Kidney epithelial cell (primary cell): ENCODE results near the gene USP44. TPM values are rescaled to one million over a fixed set of nuclear protein-coding genes. Genes with fewer than 3 reads are reported as not detected.

Experiments
- DNase-seq: peaks from one replicate; pipeline ENCODE4 v3.0.0-alpha.2; 2010; ENCODE audit warnings: low read depth
- H3K27me3 ChIP-seq: 2 replicates; pipeline ENCODE4 v1.6.0; 2011; ENCODE audit warnings: low read length; ENCODE audit not compliant: control insufficient read depth, insufficient read depth
- H3K36me3 ChIP-seq: 2 replicates; pipeline ENCODE4 v1.5.1; 2011; ENCODE audit warnings: low read length; ENCODE audit not compliant: control insufficient read depth, insufficient read depth
- H3K4me3 ChIP-seq: 2 replicates; pipeline ENCODE4 v1.5.1; 2011; ENCODE audit warnings: low read depth, mild to moderate bottlenecking, control low read depth, low read length
- total RNA-seq: library from RNA; depleted of rRNA; stranded (reverse); fragments of >200 nt; gene quantifications from 2 replicates; pipeline ENCODE4 v1.2.3, GENCODE V29; 2015
- TF ChIP-seq, protein P1 (sequence below): IDR thresholded peaks from 2 replicates; pipeline ENCODE4 v1.5.1; 2011; ENCODE audit warnings: mild to moderate bottlenecking, moderate library complexity, low read length, control low read depth, inconsistent platforms; ENCODE audit not compliant: insufficient read depth, poor library complexity, severe bottlenecking

The USP44 gene
- total RNA-seq, 1 donor from 2014 or later, result 1.3 TPM

DNA sequence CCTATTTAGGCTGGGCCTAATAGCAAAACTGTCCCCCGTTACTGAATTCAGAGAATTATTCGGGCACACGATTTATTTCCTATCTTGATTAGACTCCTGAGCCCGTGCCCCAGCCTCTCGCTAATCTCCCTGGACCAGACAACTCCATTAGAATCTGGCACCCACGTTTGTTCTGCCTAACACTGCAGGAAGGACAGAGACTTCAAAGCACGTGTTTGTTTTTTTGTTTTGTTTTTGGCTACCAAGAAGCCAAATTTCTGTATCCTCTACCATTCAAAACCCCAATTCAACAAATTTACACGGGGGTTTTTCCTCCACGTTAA lies 4.8 kb downstream of the USP44 start:
- H3K27me3 ChIP-seq, result peaks cover 6% of the 10 kb centered on the region

DNA sequence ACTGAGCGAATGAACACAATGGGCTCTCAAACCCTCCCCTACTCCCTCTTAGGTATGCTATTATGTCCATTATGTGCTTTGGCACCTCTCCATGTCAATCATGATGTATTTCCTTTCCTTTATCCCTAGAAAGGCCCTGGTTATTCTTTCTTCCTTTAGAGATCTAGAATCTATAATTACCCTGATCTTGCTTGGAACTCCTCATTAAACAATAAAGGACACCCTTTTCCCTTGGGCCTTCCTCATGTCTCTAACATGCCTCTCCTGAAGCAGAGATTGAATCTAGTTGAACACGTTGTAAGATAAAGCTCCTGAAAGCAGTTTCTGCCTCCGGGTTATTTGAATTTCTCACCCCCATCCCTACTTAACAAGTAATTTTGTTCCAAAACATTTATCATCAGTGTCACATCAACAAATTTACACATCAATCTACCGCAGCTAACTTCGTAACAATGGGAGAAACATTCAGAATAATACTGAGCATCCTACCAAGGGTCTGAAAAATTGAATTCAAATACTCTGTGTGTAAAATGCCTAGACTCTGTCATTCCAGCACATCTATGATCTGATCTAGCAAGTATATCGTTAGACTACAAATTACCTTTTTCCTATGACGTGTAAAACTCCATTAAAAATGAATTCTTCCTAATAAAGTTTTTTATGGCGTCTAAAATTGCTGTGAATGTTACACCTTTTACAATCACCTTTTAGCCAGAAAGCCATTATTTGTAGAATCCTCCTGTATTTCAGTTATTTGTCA lies 5.4 kb downstream of the USP44 start:
- H3K27me3 ChIP-seq, result peaks cover 6% of the 10 kb centered on the region
- no peaks in the 10 kb centered on the region for H3K36me3 ChIP-seq
- no peak for DNase-seq
- H3K4me3 ChIP-seq, result no peak overlapping the region
- TF ChIP-seq, protein P1, sequence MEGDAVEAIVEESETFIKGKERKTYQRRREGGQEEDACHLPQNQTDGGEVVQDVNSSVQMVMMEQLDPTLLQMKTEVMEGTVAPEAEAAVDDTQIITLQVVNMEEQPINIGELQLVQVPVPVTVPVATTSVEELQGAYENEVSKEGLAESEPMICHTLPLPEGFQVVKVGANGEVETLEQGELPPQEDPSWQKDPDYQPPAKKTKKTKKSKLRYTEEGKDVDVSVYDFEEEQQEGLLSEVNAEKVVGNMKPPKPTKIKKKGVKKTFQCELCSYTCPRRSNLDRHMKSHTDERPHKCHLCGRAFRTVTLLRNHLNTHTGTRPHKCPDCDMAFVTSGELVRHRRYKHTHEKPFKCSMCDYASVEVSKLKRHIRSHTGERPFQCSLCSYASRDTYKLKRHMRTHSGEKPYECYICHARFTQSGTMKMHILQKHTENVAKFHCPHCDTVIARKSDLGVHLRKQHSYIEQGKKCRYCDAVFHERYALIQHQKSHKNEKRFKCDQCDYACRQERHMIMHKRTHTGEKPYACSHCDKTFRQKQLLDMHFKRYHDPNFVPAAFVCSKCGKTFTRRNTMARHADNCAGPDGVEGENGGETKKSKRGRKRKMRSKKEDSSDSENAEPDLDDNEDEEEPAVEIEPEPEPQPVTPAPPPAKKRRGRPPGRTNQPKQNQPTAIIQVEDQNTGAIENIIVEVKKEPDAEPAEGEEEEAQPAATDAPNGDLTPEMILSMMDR, result no peak

More for the DNA sequence above, 4.8 kb downstream of the USP44 start:
- H3K36me3 ChIP-seq, result no peaks in the 10 kb centered on the region
- no peak for DNase-seq
- TF ChIP-seq, protein P1, result no peak
- H3K4me3 ChIP-seq, result no peak overlapping the region

DNA sequence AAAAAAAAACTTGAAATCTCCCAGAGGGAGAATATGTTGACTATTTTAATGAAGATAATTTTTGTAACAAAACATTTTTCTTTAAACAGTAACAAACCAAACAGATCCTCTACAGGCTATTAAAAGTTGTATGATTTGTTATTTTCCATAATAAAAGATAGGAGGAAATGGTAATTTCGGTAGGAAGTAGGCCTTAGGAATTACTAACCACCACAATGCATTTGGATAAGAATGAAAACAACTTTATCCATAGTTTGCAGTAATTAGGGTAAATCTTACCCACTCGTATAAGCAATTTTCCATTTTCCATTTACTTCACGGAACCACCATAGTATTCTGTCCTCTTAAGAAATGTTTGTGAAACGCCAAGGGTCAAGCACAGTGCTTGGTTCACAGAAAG lies 6.0 kb downstream of the USP44 start:
- Histone ChIP-seq H3K36me3 (no peaks in the 10 kb centered on the region), H3K27me3 (peaks cover 6% of the 10 kb centered on the region), H3K4me3 (no peak overlapping the region)
- TF ChIP-seq, protein P1, result no peak
- DNase-seq, result no peak

DNA sequence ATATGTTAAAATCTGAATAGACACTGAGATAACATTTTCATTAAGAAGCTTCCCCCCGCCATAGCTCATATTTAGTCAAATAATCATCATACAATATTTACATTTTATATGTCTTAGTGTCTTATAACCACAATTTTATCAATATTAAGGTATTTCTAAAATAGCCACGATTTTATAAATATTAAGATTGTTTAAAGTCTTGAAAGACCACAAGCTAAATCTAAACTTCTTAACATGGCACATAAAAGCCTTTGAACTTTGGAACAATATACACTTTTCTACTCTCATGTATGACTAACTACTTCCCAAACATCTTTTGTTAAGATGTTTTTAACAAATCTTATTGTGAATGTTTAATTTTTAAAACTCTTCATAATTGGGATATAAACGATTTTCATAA lies 6.5 kb downstream of the USP44 start:
- H3K36me3 ChIP-seq, result no peaks in the 10 kb centered on the region
- no peak for DNase-seq
- no peak overlapping the region for H3K4me3 ChIP-seq
- peaks cover 6% of the 10 kb centered on the region for H3K27me3 ChIP-seq
- TF ChIP-seq, protein P1, result no peak

DNA sequence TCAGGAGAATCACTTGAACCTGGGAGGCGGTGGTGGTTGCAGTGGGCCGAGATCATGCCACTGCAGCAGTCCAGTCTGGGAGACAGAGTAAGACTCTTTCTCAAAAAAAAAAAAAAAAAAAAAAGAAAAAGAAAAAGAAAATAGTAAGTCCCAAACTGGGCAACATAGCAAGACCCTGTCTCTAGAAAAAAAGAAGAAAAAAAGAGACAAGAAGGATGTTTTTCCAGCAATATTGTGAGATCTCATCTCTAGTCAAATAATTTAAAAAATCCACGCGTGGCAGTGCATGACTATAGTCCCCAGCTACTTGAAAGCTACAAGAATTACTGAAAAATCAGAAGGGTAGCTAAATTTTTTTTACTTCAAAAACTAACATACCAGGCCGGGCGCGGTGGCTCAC lies 8.0 kb downstream of the USP44 start:
- Histone ChIP-seq H3K27me3 (peaks cover 4% of the 10 kb centered on the region), H3K4me3 (no peak overlapping the region), H3K36me3 (no peaks in the 10 kb centered on the region)
- TF ChIP-seq, protein P1, result no peak
- DNase-seq, result no peak

DNA sequence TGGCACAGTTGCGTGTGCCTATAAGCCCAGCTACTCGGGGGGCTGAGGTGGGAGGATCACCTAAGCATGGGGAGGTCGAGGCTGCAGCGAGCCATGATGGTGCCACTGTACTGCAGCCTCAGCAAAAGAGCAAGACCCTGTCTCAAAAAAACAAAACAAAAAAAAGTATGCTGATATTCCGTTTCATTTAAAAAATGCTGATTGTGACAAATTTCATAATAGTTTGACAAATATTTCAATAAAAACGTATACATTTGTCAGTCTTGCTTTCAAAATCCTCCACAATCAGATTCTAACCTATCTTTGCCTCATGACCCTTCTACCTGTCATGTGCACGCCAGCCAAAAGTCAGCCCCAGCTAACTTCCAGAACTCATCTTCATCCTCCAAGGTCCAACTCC lies 9.8 kb downstream of the USP44 start:
- Histone ChIP-seq H3K36me3 (no peaks in the 10 kb centered on the region), H3K27me3 (no peaks in the 10 kb centered on the region), H3K4me3 (no peak overlapping the region)
- TF ChIP-seq, protein P1, result no peak
- no peak for DNase-seq
